Neural crest cell (in vitro differentiated cells): ENCODE measurements around the gene LARGE1. TPM values are rescaled to one million over a fixed set of nuclear protein-coding genes. Genes with fewer than 3 reads are reported as not detected.
A peak's percentile ranks its signal among the peaks of the same experiment; 100 is the strongest.

Experiments used
- DNase-seq: peaks from one replicate; pipeline ENCODE4 v3.0.0; 2021; ENCODE audit warnings: low read depth, mixed read lengths, low spot score
- H3K27ac Mint-ChIP-seq: one replicate; pipeline ENCODE4 v1.8.0; 2021; ENCODE audit warnings: mild to moderate bottlenecking, mixed read lengths; ENCODE audit not compliant: unreplicated experiment
- H3K27me3 Mint-ChIP-seq: 2 replicates; pipeline ENCODE4 v1.8.0; 2021; ENCODE audit warnings: low read depth, mild to moderate bottlenecking, mixed read lengths
- H3K36me3 Mint-ChIP-seq: 2 replicates; pipeline ENCODE4 v1.8.0; 2021; ENCODE audit warnings: low read depth, mild to moderate bottlenecking, mixed read lengths
- H3K4me1 Mint-ChIP-seq: 2 replicates; pipeline ENCODE4 v1.8.0; 2021; ENCODE audit warnings: mixed read lengths
- H3K4me3 Mint-ChIP-seq: one replicate; pipeline ENCODE4 v1.8.0; 2021; ENCODE audit warnings: mild to moderate bottlenecking, mixed read lengths
- H3K9me3 Mint-ChIP-seq: 2 replicates; pipeline ENCODE4 v1.8.0; 2021; ENCODE audit warnings: mixed read lengths
- total RNA-seq: library from RNA; stranded (reverse); gene quantifications from 2 replicates; pipeline ENCODE4 v1.2.1, GENCODE V29; 2021
- TF ChIP-seq, protein P1 (sequence below): fragments of 200-600 bp; sonication (generic); conservative IDR thresholded peaks from 2 replicates; pipeline ENCODE4 v1.5.0; 2021; ENCODE audit warnings: antibody characterized with exemption, mild to moderate bottlenecking

Gene LARGE1
- total RNA-seq, 1 donor from 2014 or later, result 33.0 TPM

DNA sequence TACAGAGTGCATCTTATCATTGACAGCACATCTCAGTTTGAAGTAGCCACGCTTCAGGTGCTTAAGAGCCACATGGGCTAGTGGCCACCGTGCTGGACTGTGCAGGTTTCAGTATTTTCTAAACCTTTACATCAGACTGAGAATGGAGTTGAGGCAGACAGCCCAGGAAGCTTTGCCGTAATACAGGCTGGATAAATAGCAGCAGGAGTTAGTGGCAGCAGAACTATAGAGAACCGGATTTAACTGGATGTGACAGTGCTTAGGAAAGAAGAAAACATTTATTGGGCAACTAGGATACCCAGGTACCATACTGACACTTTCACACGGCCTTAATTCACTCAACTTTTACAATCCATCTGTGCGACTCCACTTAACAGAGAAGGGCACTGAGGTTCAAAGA, 145.5 kb downstream of the LARGE1 start:
- no peaks in the 10 kb centered on the region for H3K27me3 Mint-ChIP-seq
- TF ChIP-seq, protein P1, sequence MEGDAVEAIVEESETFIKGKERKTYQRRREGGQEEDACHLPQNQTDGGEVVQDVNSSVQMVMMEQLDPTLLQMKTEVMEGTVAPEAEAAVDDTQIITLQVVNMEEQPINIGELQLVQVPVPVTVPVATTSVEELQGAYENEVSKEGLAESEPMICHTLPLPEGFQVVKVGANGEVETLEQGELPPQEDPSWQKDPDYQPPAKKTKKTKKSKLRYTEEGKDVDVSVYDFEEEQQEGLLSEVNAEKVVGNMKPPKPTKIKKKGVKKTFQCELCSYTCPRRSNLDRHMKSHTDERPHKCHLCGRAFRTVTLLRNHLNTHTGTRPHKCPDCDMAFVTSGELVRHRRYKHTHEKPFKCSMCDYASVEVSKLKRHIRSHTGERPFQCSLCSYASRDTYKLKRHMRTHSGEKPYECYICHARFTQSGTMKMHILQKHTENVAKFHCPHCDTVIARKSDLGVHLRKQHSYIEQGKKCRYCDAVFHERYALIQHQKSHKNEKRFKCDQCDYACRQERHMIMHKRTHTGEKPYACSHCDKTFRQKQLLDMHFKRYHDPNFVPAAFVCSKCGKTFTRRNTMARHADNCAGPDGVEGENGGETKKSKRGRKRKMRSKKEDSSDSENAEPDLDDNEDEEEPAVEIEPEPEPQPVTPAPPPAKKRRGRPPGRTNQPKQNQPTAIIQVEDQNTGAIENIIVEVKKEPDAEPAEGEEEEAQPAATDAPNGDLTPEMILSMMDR, result no peak
- no peak for DNase-seq
- H3K9me3 Mint-ChIP-seq, result peaks cover 2% of the 10 kb centered on the region
- no peaks in the 10 kb centered on the region for H3K36me3 Mint-ChIP-seq
- peaks cover 22% of the 10 kb centered on the region for H3K4me1 Mint-ChIP-seq
- peak overlapping the region; percentile 75 for H3K27ac Mint-ChIP-seq
- H3K4me3 Mint-ChIP-seq, result no peak overlapping the region

DNA sequence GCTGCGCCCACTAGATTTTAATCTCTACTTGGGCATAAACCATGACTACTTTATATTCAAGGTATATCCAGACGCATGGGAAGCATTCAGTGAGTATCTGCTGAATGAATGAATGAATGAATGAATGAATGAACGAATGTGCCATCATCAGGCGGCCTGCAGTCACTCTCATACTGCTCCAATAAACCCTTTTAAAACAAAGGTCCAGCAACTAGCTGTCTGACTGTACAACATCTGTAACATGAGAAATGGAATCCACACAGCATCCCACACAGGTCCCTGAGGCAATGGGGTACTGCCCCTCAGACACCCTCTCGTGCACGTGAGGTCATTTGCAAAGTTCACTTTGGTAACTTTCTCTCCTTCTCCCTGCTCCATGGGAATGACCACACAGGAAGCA, 147.5 kb downstream of the LARGE1 start:
- no peak overlapping the region for H3K4me3 Mint-ChIP-seq
- H3K27me3 Mint-ChIP-seq, result no peaks in the 10 kb centered on the region
- TF ChIP-seq, protein P1, result no peak
- no peak overlapping the region for H3K27ac Mint-ChIP-seq
- no peak for DNase-seq
- peaks cover 2% of the 10 kb centered on the region for H3K9me3 Mint-ChIP-seq
- H3K36me3 Mint-ChIP-seq, result no peaks in the 10 kb centered on the region
- H3K4me1 Mint-ChIP-seq, result peaks cover 22% of the 10 kb centered on the region

DNA sequence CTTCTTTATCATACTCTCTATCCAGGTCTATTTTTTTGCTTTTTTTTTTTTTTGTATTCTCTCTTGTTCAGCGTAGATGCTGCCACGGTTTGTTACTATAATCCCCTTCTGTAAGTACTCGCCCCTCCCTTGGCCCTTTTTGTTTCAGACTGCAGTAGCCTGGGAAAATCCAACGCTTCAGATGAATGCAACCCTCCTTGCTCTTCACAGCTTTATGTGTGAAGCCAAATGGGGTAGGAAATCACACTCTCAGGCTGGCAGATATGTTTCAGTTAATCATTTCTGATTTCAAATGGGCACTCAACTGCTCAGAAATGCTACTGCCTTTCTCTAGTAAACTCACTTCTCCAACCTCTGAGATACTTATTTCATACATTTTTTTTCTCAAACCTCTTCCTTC, 149.1 kb downstream of the LARGE1 start:
- Mint-ChIP-seq H3K36me3 (no peaks in the 10 kb centered on the region), H3K9me3 (no peaks in the 10 kb centered on the region), H3K4me3 (no peak overlapping the region), H3K4me1 (peaks cover 15% of the 10 kb centered on the region), H3K27me3 (no peaks in the 10 kb centered on the region), H3K27ac (no peak overlapping the region)
- TF ChIP-seq, protein P1, result no peak
- no peak for DNase-seq

GRCh38 chr22:33770723-33771122, 149.6 kb downstream of the LARGE1 start:
- no peak overlapping the region for H3K27ac Mint-ChIP-seq
- DNase-seq, result no peak
- H3K27me3 Mint-ChIP-seq, result no peaks in the 10 kb centered on the region
- no peaks in the 10 kb centered on the region for H3K9me3 Mint-ChIP-seq
- H3K4me3 Mint-ChIP-seq, result no peak overlapping the region
- peaks cover 12% of the 10 kb centered on the region for H3K4me1 Mint-ChIP-seq
- H3K36me3 Mint-ChIP-seq, result no peaks in the 10 kb centered on the region
- TF ChIP-seq, protein P1, result no peak

GRCh38 chr22:33766091-33766490, 154.2 kb downstream of the LARGE1 start:
- Mint-ChIP-seq H3K4me1 (no peaks in the 10 kb centered on the region), H3K36me3 (peaks cover 4% of the 10 kb centered on the region), H3K27me3 (no peaks in the 10 kb centered on the region), H3K4me3 (no peak overlapping the region), H3K27ac (no peak overlapping the region), H3K9me3 (no peaks in the 10 kb centered on the region)
- DNase-seq, result no peak
- TF ChIP-seq, protein P1, result no peak

DNA sequence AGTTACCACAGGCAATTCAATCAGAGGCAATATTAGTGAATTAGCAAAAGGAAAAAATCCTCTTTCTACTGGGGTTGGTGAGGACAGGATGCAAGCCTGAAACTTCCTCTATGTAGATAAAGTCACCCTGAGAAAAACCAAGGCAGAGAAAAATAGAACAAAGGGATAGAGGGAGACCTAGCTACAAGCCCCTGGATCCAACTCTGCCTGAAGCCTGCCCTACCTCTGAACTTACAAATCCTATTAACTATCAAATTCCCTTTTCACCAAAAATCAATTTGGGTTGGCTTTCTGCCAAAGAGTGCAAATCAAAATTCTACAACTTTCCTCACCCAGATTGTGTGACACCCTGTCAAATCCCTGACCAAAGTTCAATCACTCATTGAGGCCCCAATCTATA, 161.3 kb downstream of the LARGE1 start:
- H3K9me3 Mint-ChIP-seq, result no peaks in the 10 kb centered on the region
- TF ChIP-seq, protein P1, result no peak
- DNase-seq, result no peak
- no peak overlapping the region for H3K27ac Mint-ChIP-seq
- peaks cover 40% of the 10 kb centered on the region for H3K4me1 Mint-ChIP-seq
- H3K27me3 Mint-ChIP-seq, result no peaks in the 10 kb centered on the region
- peaks cover 4% of the 10 kb centered on the region for H3K36me3 Mint-ChIP-seq
- H3K4me3 Mint-ChIP-seq, result no peak overlapping the region
